DOHH2 (cell line): Measurements from ENCODE around the gene MAT2B.

Experiments
- H3F3A ChIP-seq: fragments of 200-600 bp; sonication (generic), shearing (Covaris generic); 2 replicates; pipeline ENCODE4 v1.6.0; 2016; ENCODE audit warnings: antibody characterized with exemption, mild to moderate bottlenecking; ENCODE audit not compliant: control insufficient read depth, insufficient read depth
- H3K27ac ChIP-seq: fragments of 200-600 bp; sonication (generic); 2 replicates; pipeline ENCODE4 v1.5.1; 2014; ENCODE audit warnings: low read depth, mild to moderate bottlenecking, low read length, moderate library complexity
- H3K27me3 ChIP-seq: fragments of 200-600 bp; sonication (generic); 2 replicates; pipeline ENCODE4 v1.6.1; 2014; ENCODE audit warnings: mild to moderate bottlenecking, low read length, mixed read lengths; ENCODE audit not compliant: control insufficient read depth
- H3K36me3 ChIP-seq: fragments of 200-600 bp; sonication (generic); 2 replicates; pipeline ENCODE4 v1.6.1; 2014; ENCODE audit warnings: mild to moderate bottlenecking, low read length, moderate library complexity, mixed read lengths; ENCODE audit not compliant: control insufficient read depth
- H3K4me1 ChIP-seq: fragments of 200-600 bp; sonication (generic); 2 replicates; pipeline ENCODE4 v1.6.1; 2014; ENCODE audit warnings: mild to moderate bottlenecking, low read length, mixed read lengths; ENCODE audit not compliant: control insufficient read depth
- H3K4me2 ChIP-seq: fragments of 200-600 bp; sonication (generic); 2 replicates; pipeline ENCODE4 v1.6.0; 2014; ENCODE audit warnings: mild to moderate bottlenecking, low read length, moderate library complexity
- H3K4me3 ChIP-seq: fragments of 200-600 bp; sonication (generic); 2 replicates; pipeline ENCODE4 v1.5.1; 2014; ENCODE audit warnings: mild to moderate bottlenecking, low read length, mixed read lengths
- H3K79me2 ChIP-seq: fragments of 200-600 bp; sonication (generic); 2 replicates; pipeline ENCODE4 v1.6.1; 2014; ENCODE audit warnings: mild to moderate bottlenecking, low read length, mixed read lengths; ENCODE audit not compliant: control insufficient read depth
- H3K9me2 ChIP-seq: fragments of 200-600 bp; sonication (generic); replicated peaks from 2 replicates; pipeline ENCODE4 v1.6.1; 2014; ENCODE audit warnings: mild to moderate bottlenecking, low read length, mixed read lengths; ENCODE audit not compliant: control insufficient read depth
- H3K9me3 ChIP-seq: fragments of 200-600 bp; sonication (generic); 2 replicates; pipeline ENCODE4 v1.6.1; 2014; ENCODE audit warnings: antibody characterized with exemption, low read length, mixed read lengths; ENCODE audit not compliant: control insufficient read depth, insufficient read depth
- H4K20me1 ChIP-seq: fragments of 200-600 bp; sonication (generic); 2 replicates; pipeline ENCODE4 v1.6.0; 2014; ENCODE audit warnings: low read depth, mild to moderate bottlenecking, antibody characterized with exemption, low read length, moderate library complexity; ENCODE audit not compliant: control insufficient read depth, insufficient read depth
- EZH2phosphoT487 ChIP-seq: fragments of 200-600 bp; sonication (generic); IDR thresholded peaks from 2 replicates; pipeline ENCODE4 v1.6.1; 2017; ENCODE audit warnings: borderline replicate concordance, mild to moderate bottlenecking, antibody characterized with exemption, low read length, moderate library complexity, mixed read lengths
- TF ChIP-seq, protein P1 (sequence below): fragments of 200-600 bp; sonication (generic); IDR thresholded peaks from one replicate; pipeline ENCODE4 v1.5.1; 2014; ENCODE audit warnings: antibody characterized with exemption, mild to moderate bottlenecking, low read depth, low read length; ENCODE audit not compliant: poor library complexity, severe bottlenecking

Gene MAT2B

GRCh38 chr5:163542771-163543170, 37.4 kb downstream of the MAT2B start:
- no peaks in the 10 kb centered on the region for H3K36me3 ChIP-seq
- no peaks in the 10 kb centered on the region for H3K9me3 ChIP-seq
- H3K4me3 ChIP-seq, result no peak overlapping the region
- H3F3A ChIP-seq, result no peaks in the 10 kb centered on the region
- H3K27ac ChIP-seq, result no peak overlapping the region
- no peaks in the 10 kb centered on the region for H3K79me2 ChIP-seq
- no peak overlapping the region for H3K4me2 ChIP-seq
- no peaks in the 10 kb centered on the region for H3K27me3 ChIP-seq
- no peaks in the 10 kb centered on the region for H3K4me1 ChIP-seq
- no peak for TF ChIP-seq EZH2phosphoT487
- TF ChIP-seq, protein P1, sequence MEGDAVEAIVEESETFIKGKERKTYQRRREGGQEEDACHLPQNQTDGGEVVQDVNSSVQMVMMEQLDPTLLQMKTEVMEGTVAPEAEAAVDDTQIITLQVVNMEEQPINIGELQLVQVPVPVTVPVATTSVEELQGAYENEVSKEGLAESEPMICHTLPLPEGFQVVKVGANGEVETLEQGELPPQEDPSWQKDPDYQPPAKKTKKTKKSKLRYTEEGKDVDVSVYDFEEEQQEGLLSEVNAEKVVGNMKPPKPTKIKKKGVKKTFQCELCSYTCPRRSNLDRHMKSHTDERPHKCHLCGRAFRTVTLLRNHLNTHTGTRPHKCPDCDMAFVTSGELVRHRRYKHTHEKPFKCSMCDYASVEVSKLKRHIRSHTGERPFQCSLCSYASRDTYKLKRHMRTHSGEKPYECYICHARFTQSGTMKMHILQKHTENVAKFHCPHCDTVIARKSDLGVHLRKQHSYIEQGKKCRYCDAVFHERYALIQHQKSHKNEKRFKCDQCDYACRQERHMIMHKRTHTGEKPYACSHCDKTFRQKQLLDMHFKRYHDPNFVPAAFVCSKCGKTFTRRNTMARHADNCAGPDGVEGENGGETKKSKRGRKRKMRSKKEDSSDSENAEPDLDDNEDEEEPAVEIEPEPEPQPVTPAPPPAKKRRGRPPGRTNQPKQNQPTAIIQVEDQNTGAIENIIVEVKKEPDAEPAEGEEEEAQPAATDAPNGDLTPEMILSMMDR, result no peak
- no peaks in the 10 kb centered on the region for H4K20me1 ChIP-seq
- H3K9me2 ChIP-seq, result no peaks in the 10 kb centered on the region

- TF ChIP-seq, protein P1, result no peak
- TF ChIP-seq EZH2phosphoT487, result no peak
- Histone ChIP-seq H3K9me2 (no peaks in the 10 kb centered on the region), H3K9me3 (no peaks in the 10 kb centered on the region), H3K79me2 (no peaks in the 10 kb centered on the region), H4K20me1 (no peaks in the 10 kb centered on the region), H3K36me3 (no peaks in the 10 kb centered on the region), H3F3A (no peaks in the 10 kb centered on the region), H3K4me2 (no peak overlapping the region), H3K4me3 (no peak overlapping the region), H3K27me3 (no peaks in the 10 kb centered on the region), H3K4me1 (no peaks in the 10 kb centered on the region), H3K27ac (no peak overlapping the region)
Observed at GRCh38 chr5:163544041-163544440, 38.6 kb downstream of the MAT2B start.

GRCh38 chr5:163544836-163545235, 39.4 kb downstream of the MAT2B start:
- no peaks in the 10 kb centered on the region for H4K20me1 ChIP-seq

More at GRCh38 chr5:163544836-163545235, 39.4 kb downstream of the MAT2B start:
- Histone ChIP-seq H3K4me1 (no peaks in the 10 kb centered on the region), H3K9me3 (no peaks in the 10 kb centered on the region), H3F3A (no peaks in the 10 kb centered on the region), H3K27ac (no peak overlapping the region), H3K36me3 (no peaks in the 10 kb centered on the region), H3K4me3 (no peak overlapping the region), H3K79me2 (no peaks in the 10 kb centered on the region), H3K27me3 (no peaks in the 10 kb centered on the region), H3K9me2 (no peaks in the 10 kb centered on the region), H3K4me2 (no peak overlapping the region)
- no peak for TF ChIP-seq EZH2phosphoT487
- TF ChIP-seq, protein P1, result no peak
